GM10266 (cell line): ENCODE data around the gene GABBR2.

Experiments
- DNase-seq: peaks from one replicate; pipeline ENCODE4 v3.0.0; 2012; ENCODE audit errors: extremely low spot score
- CTCF ChIP-seq: IDR thresholded peaks from 2 replicates; pipeline ENCODE4 v1.5.1; 2012; ENCODE audit warnings: mild to moderate bottlenecking, low read depth; ENCODE audit not compliant: control insufficient read depth, insufficient read depth; ENCODE audit errors: missing control alignments

GABBR2 gene

GRCh38 chr9:98341157-98342097 lies 367.3 kb downstream of the GABBR2 start:
- no peak for TF ChIP-seq CTCF
- no peak for DNase-seq

GRCh38 chr9:98339987-98340800 lies 368.5 kb downstream of the GABBR2 start:
- no peak for DNase-seq
- TF ChIP-seq CTCF: no peak

GRCh38 chr9:98335661-98336060 lies 373.1 kb downstream of the GABBR2 start:
- no peak for TF ChIP-seq CTCF
- DNase-seq: no peak

- DNase-seq: no peak
- TF ChIP-seq CTCF: no peak
Observed at GRCh38 chr9:98334796-98335195, 373.9 kb downstream of the GABBR2 start.

GRCh38 chr9:98333703-98334582 lies 374.8 kb downstream of the GABBR2 start:
- DNase-seq: no peak
- no peak for TF ChIP-seq CTCF

- no peak for DNase-seq
- no peak for TF ChIP-seq CTCF
Observed at GRCh38 chr9:98332405-98332831, 376.3 kb downstream of the GABBR2 start.
